ENCODE measurements around the gene ACSS1.

Gene ACSS1

GRCh38 chr20:24966317-24967012, 91.5 kb downstream of the ACSS1 start:
- TF ChIP-seq, protein P1, sequence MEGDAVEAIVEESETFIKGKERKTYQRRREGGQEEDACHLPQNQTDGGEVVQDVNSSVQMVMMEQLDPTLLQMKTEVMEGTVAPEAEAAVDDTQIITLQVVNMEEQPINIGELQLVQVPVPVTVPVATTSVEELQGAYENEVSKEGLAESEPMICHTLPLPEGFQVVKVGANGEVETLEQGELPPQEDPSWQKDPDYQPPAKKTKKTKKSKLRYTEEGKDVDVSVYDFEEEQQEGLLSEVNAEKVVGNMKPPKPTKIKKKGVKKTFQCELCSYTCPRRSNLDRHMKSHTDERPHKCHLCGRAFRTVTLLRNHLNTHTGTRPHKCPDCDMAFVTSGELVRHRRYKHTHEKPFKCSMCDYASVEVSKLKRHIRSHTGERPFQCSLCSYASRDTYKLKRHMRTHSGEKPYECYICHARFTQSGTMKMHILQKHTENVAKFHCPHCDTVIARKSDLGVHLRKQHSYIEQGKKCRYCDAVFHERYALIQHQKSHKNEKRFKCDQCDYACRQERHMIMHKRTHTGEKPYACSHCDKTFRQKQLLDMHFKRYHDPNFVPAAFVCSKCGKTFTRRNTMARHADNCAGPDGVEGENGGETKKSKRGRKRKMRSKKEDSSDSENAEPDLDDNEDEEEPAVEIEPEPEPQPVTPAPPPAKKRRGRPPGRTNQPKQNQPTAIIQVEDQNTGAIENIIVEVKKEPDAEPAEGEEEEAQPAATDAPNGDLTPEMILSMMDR (IDR thresholded peaks at IDR 0.05; ENCODE audit: low read depth, low read length): no peak
- TF ChIP-seq MAX (IDR thresholded peaks at IDR 0.05; ENCODE audit: low read depth, low read length) (no peak), POLR2A (IDR thresholded peaks at IDR 0.05; ENCODE audit: extremely low read depth, insufficient read length) (no peak), MYC (IDR thresholded peaks at IDR 0.05; ENCODE audit: low read depth, low read length) (no peak)
- no peak overlapping the region for H3K4me3 ChIP-seq (ENCODE audit: low read depth, low read length)
- no peak for DNase-seq (ENCODE audit: low read depth)

GRCh38 chr20:24965065-24965919, 92.6 kb downstream of the ACSS1 start:
- TF ChIP-seq MYC (IDR thresholded peaks at IDR 0.05; ENCODE audit: low read depth, low read length): no peak
- TF ChIP-seq, protein P1 (IDR thresholded peaks at IDR 0.05; ENCODE audit: low read depth, low read length): no peak
- TF ChIP-seq POLR2A (IDR thresholded peaks at IDR 0.05; ENCODE audit: extremely low read depth, insufficient read length): no peak
- no peak for TF ChIP-seq MAX (IDR thresholded peaks at IDR 0.05; ENCODE audit: low read depth, low read length)
- no peak overlapping the region for H3K4me3 ChIP-seq (ENCODE audit: low read depth, low read length)
- no peak for DNase-seq (ENCODE audit: low read depth)

GRCh38 chr20:24964506-24964840, 93.5 kb downstream of the ACSS1 start:
- H3K4me3 ChIP-seq (ENCODE audit: low read depth, low read length): no peak overlapping the region
- TF ChIP-seq MAX (IDR thresholded peaks at IDR 0.05; ENCODE audit: low read depth, low read length) (no peak), MYC (IDR thresholded peaks at IDR 0.05; ENCODE audit: low read depth, low read length) (no peak), POLR2A (IDR thresholded peaks at IDR 0.05; ENCODE audit: extremely low read depth, insufficient read length) (no peak)
- TF ChIP-seq, protein P1 (IDR thresholded peaks at IDR 0.05; ENCODE audit: low read depth, low read length): no peak
- no peak for DNase-seq (ENCODE audit: low read depth)

- DNase-seq (ENCODE audit: low read depth): no peak
- no peak overlapping the region for H3K4me3 ChIP-seq (ENCODE audit: low read depth, low read length)
- TF ChIP-seq POLR2A (IDR thresholded peaks at IDR 0.05; ENCODE audit: extremely low read depth, insufficient read length): no peak
- TF ChIP-seq, protein P1 (IDR thresholded peaks at IDR 0.05; ENCODE audit: low read depth, low read length): no peak
- no peak for TF ChIP-seq MAX (IDR thresholded peaks at IDR 0.05; ENCODE audit: low read depth, low read length)
- TF ChIP-seq MYC (IDR thresholded peaks at IDR 0.05; ENCODE audit: low read depth, low read length): no peak
These were observed 94.0 kb downstream of the ACSS1 start for GRCh38 chr20:24963672-24964505.

GRCh38 chr20:24962510-24962909, 95.4 kb downstream of the ACSS1 start:
- H3K4me3 ChIP-seq (ENCODE audit: low read depth, low read length): no peak overlapping the region
- no peak for DNase-seq (ENCODE audit: low read depth)
- no peak for TF ChIP-seq MAX (IDR thresholded peaks at IDR 0.05; ENCODE audit: low read depth, low read length)
- no peak for TF ChIP-seq MYC (IDR thresholded peaks at IDR 0.05; ENCODE audit: low read depth, low read length)
- TF ChIP-seq POLR2A (IDR thresholded peaks at IDR 0.05; ENCODE audit: extremely low read depth, insufficient read length): no peak
- TF ChIP-seq, protein P1 (IDR thresholded peaks at IDR 0.05; ENCODE audit: low read depth, low read length): no peak
